ENCODE results near the gene CRIP3. TPM values are rescaled to one million over a fixed set of nuclear protein-coding genes. Genes with fewer than 3 reads are reported as not detected.

The CRIP3 gene
- total RNA-seq, 1 donor from 2014 or later, result 0.58 TPM

DNA sequence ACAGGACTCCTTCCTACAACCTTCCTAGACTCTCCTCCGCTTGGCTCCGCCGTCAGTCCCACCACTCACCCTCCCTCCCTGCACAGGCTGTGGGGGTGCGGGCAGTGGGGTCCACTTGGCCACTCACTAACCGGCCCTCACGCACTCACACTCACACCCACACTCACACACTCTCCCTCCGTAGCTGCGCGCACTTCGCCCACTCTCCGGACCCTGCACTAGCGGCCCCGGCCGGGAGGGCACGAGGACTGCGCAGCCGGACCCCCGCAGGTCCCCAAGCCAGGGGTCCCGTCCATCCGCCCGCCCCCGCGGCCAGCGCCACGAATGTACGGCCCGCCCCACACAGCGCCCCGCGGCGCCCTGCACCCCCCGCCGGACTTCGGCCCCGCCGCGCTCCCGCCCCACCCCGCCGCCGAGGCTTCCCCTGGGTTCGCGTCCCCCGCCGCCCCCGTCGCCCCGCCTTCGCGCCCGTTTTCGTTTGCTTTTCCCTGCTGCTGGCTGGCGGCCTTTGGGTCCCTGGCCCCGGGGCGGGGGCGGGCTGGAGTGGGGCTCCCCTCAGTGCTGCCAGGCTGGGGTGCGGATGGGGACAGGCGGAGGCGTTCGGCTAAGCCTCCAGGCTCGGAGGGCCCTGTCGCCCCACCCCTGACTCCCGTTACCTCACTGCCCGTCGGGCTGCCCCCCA lies 33.6 kb downstream of the CRIP3 start:
- DNase-seq (ENCODE audit: low spot score), result no peak

DNA sequence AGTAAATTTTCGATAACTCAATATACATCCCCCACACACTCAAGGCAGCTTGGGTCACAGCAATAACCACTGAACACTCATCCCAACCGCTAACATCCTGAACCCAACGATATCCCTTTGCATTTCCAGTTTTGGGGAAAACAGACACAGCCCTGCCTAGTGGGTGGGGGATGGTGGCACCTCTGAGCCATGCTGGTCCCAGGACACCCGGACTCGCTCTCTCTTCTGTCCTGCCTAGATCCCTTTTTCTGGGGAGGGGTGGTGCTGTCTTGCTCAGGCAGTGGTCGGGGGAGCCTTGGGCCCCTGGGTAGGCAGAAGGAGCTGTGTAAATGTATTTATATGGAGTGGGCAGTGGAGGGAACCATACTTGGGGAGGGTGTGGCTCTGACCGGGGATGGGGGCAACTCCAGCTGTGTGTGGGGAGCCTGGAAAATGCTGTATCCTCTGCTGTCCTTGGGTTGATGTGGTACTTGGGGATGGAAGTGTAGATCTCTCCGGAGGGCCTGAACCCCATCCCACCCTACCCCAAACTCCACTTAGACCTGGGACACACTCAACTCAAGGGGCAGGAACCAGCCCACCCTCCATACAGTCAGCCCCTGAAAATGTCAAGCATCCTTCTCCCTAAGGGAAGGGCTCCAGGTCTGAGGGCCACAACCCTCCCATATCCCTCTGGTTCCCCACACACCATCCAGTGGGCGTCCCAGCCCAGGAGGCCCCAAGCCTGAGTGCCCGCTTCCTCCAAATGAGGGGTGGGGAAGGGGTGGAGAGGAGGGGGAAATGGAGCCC lies 34.3 kb downstream of the CRIP3 start:
- no peak for DNase-seq (ENCODE audit: low spot score)

DNA sequence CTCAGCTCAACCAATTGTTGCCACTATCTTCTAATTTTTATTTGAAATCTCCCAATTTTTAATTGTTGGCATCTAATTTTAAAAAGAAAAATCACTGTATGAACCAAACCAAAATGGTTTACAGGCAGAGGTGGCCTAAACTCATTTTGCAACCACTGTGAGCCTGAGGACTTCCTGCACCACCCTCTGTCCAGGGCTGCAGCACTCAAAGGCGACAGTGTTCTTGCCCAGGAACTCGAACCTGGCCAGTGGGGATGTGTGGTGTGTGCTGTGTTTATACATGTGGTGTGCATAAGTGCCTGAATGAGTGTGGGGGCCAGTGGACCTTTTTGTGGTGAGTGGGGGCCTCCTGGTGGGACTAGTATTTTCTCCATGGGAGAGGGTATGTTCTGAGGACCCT lies 34.9 kb downstream of the CRIP3 start:
- DNase-seq (ENCODE audit: low spot score), result no peak

DNA sequence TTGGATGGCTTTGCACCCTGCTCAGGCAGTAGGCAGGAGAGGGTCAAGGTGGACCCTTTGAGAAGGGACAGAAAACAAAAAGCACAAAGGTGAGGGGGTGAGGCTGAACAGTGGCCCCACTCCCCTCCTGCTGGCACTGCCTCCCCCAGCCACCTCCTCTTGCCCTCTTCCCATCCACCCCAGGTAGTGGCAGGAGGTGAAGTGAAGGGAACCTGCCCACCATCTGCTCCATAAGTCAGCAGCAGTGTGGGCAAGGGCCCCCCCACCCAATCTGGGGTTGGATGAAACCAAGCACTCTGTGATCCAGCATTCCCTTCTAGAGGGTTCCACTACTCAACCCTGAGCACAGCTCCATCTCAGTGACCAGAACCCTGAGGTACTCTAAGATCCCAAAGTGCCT lies 36.7 kb downstream of the CRIP3 start:
- DNase-seq (ENCODE audit: low spot score), result no peak

DNA sequence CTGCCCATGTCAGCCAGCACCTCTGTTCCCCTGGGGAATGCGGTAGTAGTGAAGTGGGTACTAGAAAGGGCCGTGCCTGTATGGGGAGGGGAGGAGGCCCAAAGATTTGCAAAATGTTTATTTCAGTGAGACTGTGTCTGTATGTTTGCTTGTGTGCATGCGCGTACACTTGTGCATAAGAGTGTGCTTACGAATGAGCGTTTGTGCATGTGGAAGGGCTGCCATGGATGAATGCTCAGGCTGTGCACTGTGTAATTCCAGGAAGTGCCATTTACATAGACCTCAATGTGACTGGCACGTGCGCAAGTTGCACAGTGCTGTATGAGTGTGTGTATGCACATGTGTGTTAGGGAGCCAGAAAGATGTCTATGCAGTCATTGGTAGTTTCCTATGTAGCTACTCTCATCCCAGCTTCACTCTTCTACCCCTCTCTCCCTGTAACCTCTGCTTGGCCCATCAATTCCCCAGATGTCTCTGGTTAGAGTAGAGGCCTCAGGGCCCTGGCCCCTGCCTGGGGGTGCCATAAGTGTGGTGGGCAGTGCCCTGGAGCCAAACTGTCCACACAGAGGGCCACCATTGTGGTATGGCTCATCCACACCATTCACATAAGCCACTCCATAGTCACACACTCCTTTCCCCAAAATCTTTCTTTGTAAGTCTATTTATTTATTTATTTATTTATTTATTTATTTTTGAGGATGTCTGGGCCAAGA lies 37.4 kb downstream of the CRIP3 start:
- no peak for DNase-seq (ENCODE audit: low spot score)

- no peak for DNase-seq (ENCODE audit: low spot score)
These were observed 39.2 kb downstream of the CRIP3 start for GRCh38 chr6:43269273-43270007.

GRCh38 chr6:43268782-43269272 lies 39.8 kb downstream of the CRIP3 start:
- no peak for DNase-seq (ENCODE audit: low spot score)

DNA sequence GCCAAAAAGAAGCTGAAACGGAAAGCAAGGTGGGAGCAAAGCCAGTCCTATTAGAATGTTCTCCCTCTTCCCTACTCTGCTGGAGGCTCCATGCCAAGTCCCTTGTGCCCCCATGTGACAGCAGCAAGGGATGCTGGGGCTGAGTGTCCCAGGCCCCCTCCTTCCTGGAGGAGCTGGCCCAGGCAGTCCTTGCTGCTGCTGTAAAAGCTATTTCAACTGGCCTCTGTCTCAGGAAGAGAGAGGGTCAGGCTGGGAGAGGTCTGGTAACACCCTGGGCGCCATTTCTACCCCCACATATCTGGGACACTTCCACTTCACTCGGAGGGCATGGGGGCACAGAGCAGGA lies 40.3 kb downstream of the CRIP3 start:
- DNase-seq (ENCODE audit: low spot score), result no peak

GRCh38 chr6:43267619-43268354 lies 40.8 kb downstream of the CRIP3 start:
- no peak for DNase-seq (ENCODE audit: low spot score)

DNA sequence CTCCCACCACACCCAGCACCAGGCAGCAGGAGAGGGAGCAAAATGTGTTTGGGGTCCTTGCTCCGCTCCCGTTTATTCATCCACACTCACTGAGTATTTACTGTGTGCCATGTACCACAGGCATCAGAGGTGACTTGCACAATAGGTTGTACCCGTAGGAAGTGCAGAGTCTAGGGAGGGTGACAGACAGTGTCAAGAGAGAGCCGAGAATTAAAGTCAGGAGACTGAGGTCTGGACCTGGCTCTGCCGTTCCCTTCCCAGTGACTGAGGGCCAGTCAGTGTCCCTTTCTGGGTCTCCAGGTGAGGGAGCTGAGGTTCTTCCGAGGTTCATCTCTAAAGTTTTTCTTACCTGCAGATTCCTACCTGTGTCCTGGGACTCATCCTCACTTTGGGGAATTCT lies 43.1 kb downstream of the CRIP3 start:
- no peak for DNase-seq (ENCODE audit: low spot score)

GRCh38 chr6:43264599-43265145 lies 44.0 kb downstream of the CRIP3 start:
- DNase-seq (ENCODE audit: low spot score), result no peak

- DNase-seq (ENCODE audit: low spot score), result no peak
These were observed 45.1 kb downstream of the CRIP3 start for GRCh38 chr6:43263314-43264178.

DNA sequence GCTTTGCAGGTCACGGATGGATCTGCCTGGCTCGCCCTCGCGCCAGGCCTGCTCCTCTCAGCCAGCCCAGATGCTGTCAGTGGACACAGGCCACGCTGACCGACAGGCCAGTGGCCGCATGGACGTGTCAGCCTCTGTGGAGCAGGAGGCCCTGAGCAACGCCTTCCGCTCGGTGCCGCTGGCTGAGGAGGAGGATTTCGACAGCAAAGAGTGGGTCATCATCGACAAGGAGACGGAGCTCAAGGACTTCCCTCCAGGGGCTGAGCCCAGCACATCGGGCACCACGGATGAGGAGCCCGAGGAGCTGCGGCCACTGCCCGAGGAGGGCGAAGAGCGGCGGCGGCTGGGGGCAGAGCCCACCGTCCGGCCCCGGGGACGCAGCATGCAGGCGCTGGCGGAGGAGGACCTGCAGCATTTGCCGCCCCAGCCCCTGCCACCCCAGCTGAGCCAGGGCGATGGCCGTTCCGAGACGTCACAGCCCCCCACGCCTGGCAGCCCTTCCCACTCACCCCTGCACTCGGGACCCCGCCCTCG lies 45.8 kb downstream of the CRIP3 start:
- DNase-seq (ENCODE audit: low spot score), result no peak

GRCh38 chr6:43262000-43262779 lies 46.4 kb downstream of the CRIP3 start:
- DNase-seq (ENCODE audit: low spot score), result no peak

DNA sequence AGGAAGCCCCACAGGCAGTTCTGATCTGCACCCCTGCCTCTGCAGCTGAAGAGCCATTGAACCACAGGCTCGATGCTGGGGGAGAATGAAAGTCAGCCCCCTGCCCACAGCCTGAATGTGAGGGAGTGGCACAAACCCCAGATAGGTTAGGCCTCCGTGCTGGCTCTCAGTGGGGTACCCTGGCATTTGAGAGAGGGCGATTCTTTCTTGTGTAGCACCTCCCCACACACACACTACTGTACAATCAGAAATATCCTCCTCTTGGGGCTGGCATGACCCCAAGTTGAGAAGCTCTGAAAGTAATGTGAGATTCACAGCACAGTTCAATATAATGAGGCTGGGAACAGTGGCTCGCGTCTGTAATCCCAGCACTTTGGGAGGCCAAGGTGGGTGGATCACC lies 47.4 kb downstream of the CRIP3 start:
- DNase-seq (ENCODE audit: low spot score), result no peak

GRCh38 chr6:43260791-43261190 lies 47.8 kb downstream of the CRIP3 start:
- no peak for DNase-seq (ENCODE audit: low spot score)

GRCh38 chr6:43258807-43259686 lies 49.6 kb downstream of the CRIP3 start:
- no peak for DNase-seq (ENCODE audit: low spot score)

Measured in mesenteric fat pad (tissue), 1 donor.